Transverse colon (tissue), 4 donors: ENCODE measurements around the gene BMP10. TPM values are rescaled to one million over a fixed set of nuclear protein-coding genes. Genes with fewer than 3 reads are reported as not detected.

ENCODE experiments used
- DNase-seq: peaks from one replicate; pipeline ENCODE4 v3.0.0-alpha.2; 2019
- H3K27ac ChIP-seq, 4 donors: fragments of 200-600 bp; sonication (generic); 2 replicates each; pipeline ENCODE4 v1.5.1; 2016 to 2018; ENCODE audit warnings: inconsistent platforms in 4 of 4
- H3K27me3 ChIP-seq: fragments of 200-600 bp; sonication (generic); 2 replicates; pipeline ENCODE4 v1.5.1; 2017; ENCODE audit warnings: inconsistent platforms
- H3K36me3 ChIP-seq, 4 donors: fragments of 200-600 bp; sonication (generic); 2 replicates each; pipeline ENCODE4 v1.5.1; 2017 to 2019; ENCODE audit warnings: inconsistent platforms in 4 of 4
- H3K4me1 ChIP-seq, 4 donors: fragments of 200-600 bp; sonication (generic); 2 replicates each; pipeline ENCODE4 v1.5.1; 2017 to 2020; ENCODE audit warnings: inconsistent platforms in 4 of 4
- H3K4me3 ChIP-seq, 4 donors: fragments of 200-600 bp; sonication (generic); 1 replicate in 1 of 4; 2 replicates in 3 of 4; pipeline versions ENCODE4 v1.5.1 to v1.6.1; 2017 to 2019; ENCODE audit warnings: inconsistent platforms in 4 of 4
- H3K9me3 ChIP-seq, 2 donors: fragments of 200-600 bp; sonication (generic); 2 replicates each; pipeline ENCODE4 v1.5.1; 2017 to 2019; ENCODE audit warnings: inconsistent platforms in 2 of 2
- EP300 ChIP-seq: sonication (generic); formaldehyde crosslinking; IDR thresholded peaks from one replicate; pipeline ENCODE4 v1.6.1; 2017; ENCODE audit warnings: antibody characterized with exemption, low read depth
- POLR2A ChIP-seq: fragments of 450-650 bp; IDR thresholded peaks from one replicate; pipeline ENCODE4 v1.6.1; 2016; ENCODE audit warnings: antibody characterized with exemption, mild to moderate bottlenecking, moderate library complexity
- POLR2AphosphoS5 ChIP-seq, 3 donors: sonication (generic); formaldehyde crosslinking; IDR thresholded peaks; one replicate each; pipeline ENCODE4 v1.6.1; 2016; ENCODE audit warnings: antibody characterized with exemption in 3 of 3
- WGBS, 2 donors: methylation state at CpG; one replicate each; pipeline ENCODE4 v1.1.5; 2018; ENCODE audit warnings: low coverage in 1 of 2; 5-methylcytosine and 5-hydroxymethylcytosine counted together
- in situ Hi-C, 4 donors: fragments of 200-750 bp; cut with MboI; loops; one replicate each; pipeline versions ENCODE4 v1.15.0 to v1.15.1; 2017; ENCODE audit warnings: low sequenced_read_pairs in 3 of 4, low pct_ligation_motif_present in 1 of 4, low pct_unique_long_range_greater_than_20kb in 1 of 4
- intact Hi-C: fragments of 100-400 bp; cut with DNase I; formaldehyde crosslinking; loops from one replicate; pipeline ENCODE4 v1.15.1; 2023; ENCODE audit warnings: low total_unique reads
- total RNA-seq, 4 donors: library from RNA; depleted of rRNA; stranded (reverse); fragments of >200 nt; gene quantifications; one replicate each; pipeline ENCODE4 v1.1.0, GENCODE V29; 2016
- TF ChIP-seq, protein P1 (sequence below), 5 experiments: fragments of 200-600 bp in 3 of 5; fragments of 450-650 bp in 2 of 5; sonication (generic) in 3 of 5; IDR thresholded peaks; 1 replicate in 2 of 5; 2 replicates in 3 of 5; pipeline ENCODE4 v1.5.1; 2016 to 2017; ENCODE audit warnings: antibody characterized with exemption in 5 of 5, inconsistent platforms in 3 of 5, mild to moderate bottlenecking in 2 of 5, moderate library complexity in 1 of 5

The BMP10 gene
- total RNA-seq = not detected

DNA sequence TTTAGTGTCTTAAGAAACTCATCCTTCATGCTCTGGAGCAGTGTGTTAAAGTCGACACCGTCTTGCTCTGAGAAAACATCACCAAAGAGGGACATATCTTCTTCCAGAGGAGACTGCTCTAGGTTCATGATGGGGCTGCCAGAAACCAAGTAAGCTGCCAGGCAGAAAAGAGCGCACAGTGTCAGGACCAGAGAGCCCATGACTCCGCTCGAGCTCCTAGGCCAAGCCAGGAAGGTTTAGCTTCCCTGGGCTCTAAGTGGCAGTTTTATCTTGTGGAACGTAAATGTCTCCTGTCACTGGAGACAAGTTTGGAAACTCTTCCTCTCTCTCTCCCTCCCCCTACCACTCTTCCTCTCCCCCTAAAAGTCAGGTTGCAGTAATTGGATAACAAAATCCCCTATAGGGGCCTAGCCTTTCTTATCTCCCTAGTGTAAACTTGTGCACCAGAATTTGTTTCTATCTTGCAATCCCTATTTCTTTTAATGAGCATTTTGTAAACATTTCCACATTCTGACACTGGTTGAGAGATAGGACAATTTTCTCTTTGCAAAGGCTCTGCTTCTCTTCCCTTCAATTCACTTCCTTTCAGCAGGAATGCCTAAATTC is at the start of gene BMP10:
BMP10 (minus strand) TSS at position 239 of the 606 bp plus-strand sequence; CDS start at position 200, 39 bp downstream.
- 87 to 94% methylated on average over 3 to 6 of the region's 6 CpGs for WGBS, 2 donors
- in situ Hi-C loops (no loop called here), intact Hi-C loops (no loop called here)

GRCh38 chr2:68920481-68921170 is 49.4 kb upstream of the BMP10 start:
- 72 to 75% methylated on average over 6 of the region's 6 CpGs for WGBS, 2 donors
- TF ChIP-seq, protein P1, sequence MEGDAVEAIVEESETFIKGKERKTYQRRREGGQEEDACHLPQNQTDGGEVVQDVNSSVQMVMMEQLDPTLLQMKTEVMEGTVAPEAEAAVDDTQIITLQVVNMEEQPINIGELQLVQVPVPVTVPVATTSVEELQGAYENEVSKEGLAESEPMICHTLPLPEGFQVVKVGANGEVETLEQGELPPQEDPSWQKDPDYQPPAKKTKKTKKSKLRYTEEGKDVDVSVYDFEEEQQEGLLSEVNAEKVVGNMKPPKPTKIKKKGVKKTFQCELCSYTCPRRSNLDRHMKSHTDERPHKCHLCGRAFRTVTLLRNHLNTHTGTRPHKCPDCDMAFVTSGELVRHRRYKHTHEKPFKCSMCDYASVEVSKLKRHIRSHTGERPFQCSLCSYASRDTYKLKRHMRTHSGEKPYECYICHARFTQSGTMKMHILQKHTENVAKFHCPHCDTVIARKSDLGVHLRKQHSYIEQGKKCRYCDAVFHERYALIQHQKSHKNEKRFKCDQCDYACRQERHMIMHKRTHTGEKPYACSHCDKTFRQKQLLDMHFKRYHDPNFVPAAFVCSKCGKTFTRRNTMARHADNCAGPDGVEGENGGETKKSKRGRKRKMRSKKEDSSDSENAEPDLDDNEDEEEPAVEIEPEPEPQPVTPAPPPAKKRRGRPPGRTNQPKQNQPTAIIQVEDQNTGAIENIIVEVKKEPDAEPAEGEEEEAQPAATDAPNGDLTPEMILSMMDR (IDR thresholded peaks at IDR 0.05) = no peak
- TF ChIP-seq EP300 (no peak), POLR2A (no peak), POLR2AphosphoS5 (IDR thresholded peaks at IDR 0.05) (no peak)
- no peak for DNase-seq
- Histone ChIP-seq H3K27ac (no peak overlapping the region), H3K4me3 (no peak overlapping the region), H3K36me3 (no peaks in the 10 kb centered on the region), H3K4me1 (no peaks in the 10 kb centered on the region), H3K9me3 (no peaks in the 10 kb centered on the region), H3K27me3 (no peaks in the 10 kb centered on the region)
- in situ Hi-C loops (loop anchor here (10.0 to 25.0 kb wide), 4 partner anchors 183 to 436 kb away; partner anchors contain the start of gene ARHGAP25 (in 1 of the 4)), intact Hi-C loops (loop anchor here (10.0 kb wide), 1 partner anchor 456 kb away; the partner anchor contains the start of genes APLF and FBXO48)

More for the DNA sequence above, at the start of gene BMP10:
- Histone ChIP-seq H3K36me3 (no peaks in the 10 kb centered on the region), H3K9me3 (no peaks in the 10 kb centered on the region), H3K27ac (no peak within 1 kb of the TSS), H3K27me3 (no peaks in the 10 kb centered on the region), H3K4me1 (no peaks in the 10 kb centered on the region), H3K4me3 (no peak within 1 kb of the TSS)
- no peak for DNase-seq
- TF ChIP-seq POLR2AphosphoS5 (IDR thresholded peaks at IDR 0.05) (no peak), POLR2A (no peak), EP300 (no peak)
- TF ChIP-seq, protein P1 (IDR thresholded peaks at IDR 0.05) = no peak

GRCh38 chr2:68918497-68918896 is 47.3 kb upstream of the BMP10 start:
- WGBS, 2 donors = 89 to 96% methylated on average over 3 to 7 of the region's 7 CpGs
- intact Hi-C loops (loop anchor here (5.0 kb wide), 1 partner anchor 1649 kb away; no protein-coding TSS in a partner anchor), in situ Hi-C loops (loop anchor here in 3 of 4 donors (25.0 kb wide), 3 partner anchors 181 to 431 kb away; partner anchors contain the start of gene ARHGAP25 (in 1 of the 3))
- no peaks in the 10 kb centered on the region for H3K36me3 ChIP-seq
- no peak overlapping the region for H3K4me3 ChIP-seq
- no peaks in the 10 kb centered on the region for H3K27me3 ChIP-seq
- no peaks in the 10 kb centered on the region for H3K9me3 ChIP-seq
- TF ChIP-seq, protein P1 (IDR thresholded peaks at IDR 0.05) = no peak
- TF ChIP-seq POLR2A (no peak), POLR2AphosphoS5 (IDR thresholded peaks at IDR 0.05) (no peak), EP300 (no peak)
- no peak for DNase-seq
- H3K4me1 ChIP-seq = no peaks in the 10 kb centered on the region
- no peak overlapping the region for H3K27ac ChIP-seq

- Histone ChIP-seq H3K9me3 (no peaks in the 10 kb centered on the region), H3K36me3 (no peaks in the 10 kb centered on the region), H3K27ac (no peak overlapping the region), H3K4me3 (no peak overlapping the region), H3K4me1 (no peaks in the 10 kb centered on the region), H3K27me3 (no peaks in the 10 kb centered on the region)
- intact Hi-C loops = loop anchor here (5.0 kb wide), 1 partner anchor 1650 kb away; no protein-coding TSS in a partner anchor
- DNase-seq = no peak
- TF ChIP-seq, protein P1 (IDR thresholded peaks at IDR 0.05) = no peak
- no peak for TF ChIP-seq POLR2AphosphoS5 (IDR thresholded peaks at IDR 0.05)
- TF ChIP-seq POLR2A = no peak
- TF ChIP-seq EP300 = no peak
- in situ Hi-C loops = loop anchor here in 3 of 4 donors (25.0 kb wide), 3 partner anchors 180 to 430 kb away; partner anchors contain the start of gene ARHGAP25 (in 1 of the 3)
- WGBS, 2 donors = 69 to 72% methylated on average over 3 of the region's 3 CpGs
These were observed 46.0 kb upstream of the BMP10 start for GRCh38 chr2:68917034-68917718.
